WTC11 (cell line): ENCODE data around the gene HACD3. TPM values are rescaled to one million over a fixed set of nuclear protein-coding genes. Genes with fewer than 3 reads are reported as not detected.

Source experiments
- ATAC-seq: fragments of 200-7000 bp; cut with Tn5 transposase; 2 replicates; pipeline ENCODE4 v1.10.0; 2021; ENCODE audit warnings: mild to moderate bottlenecking, moderate library complexity
- CTCF ChIA-PET: fragments of 300-600 bp; sonication (Branson Sonifier 250); formaldehyde crosslinking; loops from one replicate; lab custom pipeline; 2021; ENCODE audit warnings: antibody characterized with exemption; lab: Charles Lee
- POLR2A ChIA-PET: fragments of 350-600 bp; sonication (Branson Sonifier 250); formaldehyde crosslinking; loops from one replicate; lab custom pipeline; 2021; ENCODE audit warnings: antibody characterized with exemption; lab: Charles Lee
- DNase-seq: peaks from one replicate; pipeline ENCODE4 v3.0.0; 2021; ENCODE audit warnings: low spot score
- H3K27ac Mint-ChIP-seq: 2 replicates; pipeline ENCODE4 v1.8.0; 2021; ENCODE audit warnings: mixed read lengths
- H3K27me3 Mint-ChIP-seq: 2 replicates; pipeline ENCODE4 v1.8.0; 2021; ENCODE audit warnings: low read depth, mild to moderate bottlenecking, moderate library complexity, mixed read lengths
- H3K36me3 Mint-ChIP-seq: 2 replicates; pipeline ENCODE4 v1.8.0; 2021; ENCODE audit warnings: mixed read lengths
- H3K4me1 Mint-ChIP-seq: 2 replicates; pipeline ENCODE4 v1.8.0; 2022; ENCODE audit warnings: mixed read lengths
- H3K4me3 Mint-ChIP-seq: 2 replicates; pipeline ENCODE4 v1.8.0; 2021; ENCODE audit warnings: mild to moderate bottlenecking, moderate library complexity, mixed read lengths
- H3K9me3 Mint-ChIP-seq: 2 replicates; pipeline ENCODE4 v1.8.0; 2021; ENCODE audit warnings: mixed read lengths
- AR ChIP-seq: fragments of 250-450 bp; sonication (Bioruptor Pico); IDR thresholded peaks from 2 replicates; pipeline ENCODE4 v1.9.0; 2021; ENCODE audit warnings: mild to moderate bottlenecking
- ARID4B ChIP-seq: sonication (generic); formaldehyde crosslinking; IDR thresholded peaks from 2 replicates; pipeline ENCODE4 v1.8.0; 2023; ENCODE audit warnings: missing genetic modification reagents, mild to moderate bottlenecking, borderline replicate concordance
- ATF1 ChIP-seq: sonication (generic); formaldehyde crosslinking; IDR thresholded peaks from 2 replicates; pipeline ENCODE4 v1.8.1; 2023; ENCODE audit warnings: mild to moderate bottlenecking, moderate library complexity, missing genetic modification reagents
- E2F1 ChIP-seq: sonication (generic); formaldehyde crosslinking; IDR thresholded peaks from 2 replicates; pipeline ENCODE4 v1.8.0; 2022; ENCODE audit warnings: mild to moderate bottlenecking, missing genetic modification reagents
- E2F4 ChIP-seq: sonication (generic); formaldehyde crosslinking; IDR thresholded peaks from 2 replicates; pipeline ENCODE4 v1.8.1; 2022; ENCODE audit warnings: low read depth, mild to moderate bottlenecking, moderate library complexity, missing genetic modification reagents, borderline replicate concordance
- ERG ChIP-seq: fragments of 250-450 bp; sonication (Bioruptor Pico); IDR thresholded peaks from 2 replicates; pipeline ENCODE4 v1.8.0; 2021; ENCODE audit warnings: mild to moderate bottlenecking
- MXD4 ChIP-seq: fragments of 250-450 bp; sonication (Bioruptor Pico); IDR thresholded peaks from 2 replicates; pipeline ENCODE4 v1.8.0; 2021; ENCODE audit warnings: mild to moderate bottlenecking, moderate library complexity, borderline replicate concordance
- PRRX2 ChIP-seq: fragments of 250-450 bp; sonication (Bioruptor Pico); IDR thresholded peaks from 2 replicates; pipeline ENCODE4 v1.8.0; 2021; ENCODE audit warnings: mild to moderate bottlenecking
- RORB ChIP-seq: fragments of 250-450 bp; sonication (Bioruptor Pico); IDR thresholded peaks from 2 replicates; pipeline ENCODE4 v1.9.0; 2021; ENCODE audit warnings: mild to moderate bottlenecking
- SMAD4 ChIP-seq: sonication (generic); formaldehyde crosslinking; IDR thresholded peaks from 2 replicates; pipeline ENCODE4 v1.8.0; 2022; ENCODE audit warnings: mild to moderate bottlenecking, missing genetic modification reagents
- ZNF317 ChIP-seq: sonication (generic); formaldehyde crosslinking; IDR thresholded peaks from 2 replicates; pipeline ENCODE4 v1.8.1; 2023; ENCODE audit warnings: low read depth, mild to moderate bottlenecking, moderate library complexity, missing genetic modification reagents, borderline replicate concordance
- ZNF532 ChIP-seq: fragments of 250-450 bp; sonication (Bioruptor Pico); IDR thresholded peaks from 2 replicates; pipeline ENCODE4 v1.9.0; 2021; ENCODE audit warnings: mild to moderate bottlenecking, borderline replicate concordance
- total RNA-seq: library from RNA; stranded (reverse); gene quantifications from 3 replicates; pipeline ENCODE4 v1.2.3, GENCODE V29; 2021

The HACD3 gene
- total RNA-seq, 1 experiment from 2014 or later: 95.9 TPM

- no peak for TF ChIP-seq ZNF532 (CRISPR knock-in tag)
- no peak for TF ChIP-seq RORB (CRISPR knock-in tag)
- TF ChIP-seq ZNF317: no peak
- no peak for TF ChIP-seq SMAD4
- no peak for TF ChIP-seq ARID4B
- TF ChIP-seq MXD4 (CRISPR knock-in tag): no peak
- TF ChIP-seq AR (CRISPR knock-in tag): no peak
- no peak for TF ChIP-seq E2F1
- TF ChIP-seq PRRX2 (CRISPR knock-in tag): no peak
Observed at GRCh38 chr15:65577129-65577996, 47.1 kb downstream of the HACD3 start (continued).

GRCh38 chr15:65578904-65579728 lies 48.9 kb downstream of the HACD3 start:
- TF ChIP-seq ERG (CRISPR knock-in tag): 0 out of 2 replicates have a peak, but pooled peaks have one; percentile 50
- TF ChIP-seq ATF1: no peak
- no peak for TF ChIP-seq E2F4 (CRISPR knock-in tag)
- Mint-ChIP-seq H3K4me3 (no peak overlapping the region), H3K27ac (peak overlapping the region; percentile 91), H3K27me3 (no peaks in the 10 kb centered on the region), H3K4me1 (peaks cover 17% of the 10 kb centered on the region), H3K36me3 (peaks cover 49% of the 10 kb centered on the region), H3K9me3 (no peaks in the 10 kb centered on the region)
- ChIA-PET POLR2A (no interaction called here), CTCF (interaction anchor here (1.2 to 1.5 kb wide), 3 partner anchors 17 to 278 kb away, joined by 4 to 5 read pairs (median 5); partner anchors contain the start of gene INTS14)
- DNase-seq: no peak
- peak; percentile 69 for ATAC-seq
